GOT3 (cell line): Measurements from ENCODE around the gene AGBL4.

Source experiments
- DNase-seq: peaks from one replicate; lab custom pipeline; 2025; ENCODE audit warnings: mixed read lengths; lab: John Stamatoyannopoulos, UW

The AGBL4 gene

DNA sequence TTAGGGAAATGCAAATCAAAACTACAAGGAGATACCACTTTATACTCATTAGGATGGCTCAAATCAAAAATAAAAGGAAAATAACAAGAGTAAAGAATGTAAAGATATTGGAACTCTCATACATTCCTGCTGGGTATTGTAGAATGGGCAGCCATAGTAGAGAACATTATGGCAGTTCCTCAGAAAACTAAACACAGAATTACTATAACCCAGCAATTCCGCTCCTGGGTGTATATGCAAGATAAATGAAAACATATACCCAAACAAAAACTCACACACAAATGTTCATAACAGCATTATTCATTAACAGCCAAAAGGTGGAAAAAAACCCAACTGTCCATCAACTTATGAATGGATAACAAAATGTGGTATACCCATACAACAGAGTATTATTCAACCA is 1258.4 kb downstream of the AGBL4 start:
- no peak for DNase-seq

DNA sequence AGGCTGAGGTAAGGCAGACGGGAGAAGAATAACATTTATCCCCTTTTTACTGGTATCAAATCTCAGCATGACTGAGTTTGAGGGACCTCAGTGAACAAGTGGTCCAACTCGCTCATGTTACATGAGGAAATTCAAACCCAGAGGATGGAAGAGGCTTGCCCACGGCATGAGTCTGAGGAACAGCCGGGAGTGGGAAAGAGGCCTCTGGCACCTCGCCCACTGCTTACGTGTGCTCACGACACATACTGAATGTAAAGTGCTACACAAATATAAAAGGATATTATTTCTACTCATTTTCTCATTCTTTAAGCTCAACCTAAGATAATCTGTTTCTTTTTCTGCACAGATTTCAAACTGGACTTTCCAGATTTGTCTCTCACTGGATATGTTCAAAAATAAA is 1261.8 kb downstream of the AGBL4 start:
- DNase-seq = no peak

DNA sequence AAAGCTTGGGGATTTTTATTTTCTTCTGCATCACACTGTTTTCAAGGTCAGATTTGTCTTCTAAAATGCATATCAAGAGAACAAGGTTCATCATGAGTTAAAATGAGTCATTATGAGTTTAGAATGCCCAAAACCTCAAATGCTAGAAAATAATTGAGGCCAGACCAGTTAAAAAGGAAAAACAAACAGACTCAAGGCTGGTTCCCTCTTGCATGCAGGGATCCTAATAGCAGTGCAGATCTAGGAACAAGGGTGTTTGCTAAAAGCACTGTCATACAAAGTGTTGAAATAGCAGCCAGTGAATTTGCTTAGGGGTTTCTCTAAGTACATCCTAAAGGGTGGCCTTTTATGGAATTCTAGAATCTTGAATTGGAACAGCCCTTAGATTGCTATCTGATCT is 1262.3 kb downstream of the AGBL4 start:
- DNase-seq = no peak

DNA sequence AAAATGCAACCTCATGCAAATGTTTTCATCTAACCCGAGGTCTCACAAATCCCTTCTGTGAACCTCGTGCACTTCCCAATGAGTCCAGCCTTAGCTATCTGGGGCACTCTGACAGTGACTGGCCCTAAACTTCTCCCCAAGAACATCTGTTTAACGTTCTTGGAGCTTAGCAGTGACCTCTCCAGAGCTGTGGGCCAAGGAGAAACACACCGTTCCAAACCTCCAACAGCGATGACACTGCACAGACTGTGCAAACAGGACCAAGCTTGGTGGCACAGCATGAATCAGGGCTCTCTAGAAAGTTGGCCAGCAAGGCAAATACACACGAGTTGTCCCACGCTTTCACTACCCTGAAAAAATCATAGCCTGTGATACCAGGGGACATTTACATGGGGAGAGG is 1262.9 kb downstream of the AGBL4 start:
- no peak for DNase-seq

DNA sequence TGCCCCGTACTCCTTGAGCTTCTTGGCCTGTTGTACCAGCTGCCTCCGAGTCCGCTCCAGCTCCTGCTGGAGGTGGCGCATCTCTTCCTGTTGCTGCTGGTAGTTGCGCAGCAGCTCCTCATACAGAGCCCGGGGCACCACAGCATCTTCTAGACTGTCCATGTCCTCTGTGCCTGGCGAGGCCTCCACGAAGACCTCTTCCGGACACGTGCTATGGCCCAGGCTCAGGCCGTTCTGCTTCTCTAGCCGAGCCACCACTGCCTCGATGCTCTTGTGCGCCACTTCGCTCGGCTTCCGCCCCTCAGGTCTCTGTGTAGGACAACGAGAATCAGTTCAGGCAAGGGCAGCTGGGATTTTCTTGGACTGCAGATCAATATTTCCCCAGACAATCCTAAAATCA is 1264.8 kb downstream of the AGBL4 start:
- no peak for DNase-seq

DNA sequence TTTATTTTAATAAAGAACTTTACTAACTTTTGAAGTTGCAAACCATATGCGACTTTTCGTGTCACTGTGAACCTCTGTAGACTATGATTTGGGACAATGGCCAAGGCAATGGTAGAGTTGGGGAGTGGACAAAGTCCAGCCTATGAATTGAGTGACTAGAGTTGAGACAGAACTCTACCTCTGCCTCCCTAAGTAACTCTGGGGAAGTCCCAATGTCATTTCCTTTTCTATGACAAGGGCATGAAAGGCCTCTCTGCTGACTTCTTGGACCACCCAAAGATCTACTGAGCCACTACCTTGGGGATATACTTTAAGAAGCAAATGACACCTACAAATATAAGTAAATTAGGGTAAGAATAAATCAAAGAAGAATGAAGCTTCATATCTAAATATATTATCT is 1266.4 kb downstream of the AGBL4 start:
- no peak for DNase-seq

DNA sequence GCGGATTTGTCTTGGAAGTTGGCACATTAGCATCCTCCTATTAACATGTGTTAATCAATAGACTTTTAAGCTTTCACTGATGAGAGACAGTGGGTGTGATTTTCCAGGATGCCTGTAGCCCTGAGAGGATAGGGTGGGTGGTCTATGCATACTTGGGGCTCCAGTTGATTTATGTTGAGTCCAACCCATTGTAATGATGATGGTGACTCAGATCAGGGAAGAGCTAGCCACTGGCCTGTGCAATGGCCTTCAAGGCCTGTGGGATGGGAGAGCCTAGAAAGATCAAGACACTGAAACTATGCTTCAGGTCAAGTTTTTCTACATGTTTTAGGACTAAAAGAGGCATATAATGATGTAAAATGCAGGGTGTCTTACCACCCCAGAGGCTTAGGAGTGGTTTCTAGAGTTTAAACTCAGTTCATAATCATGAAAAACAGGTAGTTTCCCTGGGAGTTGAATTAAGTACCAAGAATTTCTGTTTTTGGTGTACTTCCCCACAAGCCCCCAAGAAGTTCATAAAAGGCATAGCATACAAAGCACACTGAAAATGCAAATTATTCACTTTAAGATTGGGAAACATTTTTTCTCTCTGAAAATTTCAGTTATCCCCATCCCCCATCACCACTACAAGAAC is 1267.0 kb downstream of the AGBL4 start:
- no peak for DNase-seq

DNA sequence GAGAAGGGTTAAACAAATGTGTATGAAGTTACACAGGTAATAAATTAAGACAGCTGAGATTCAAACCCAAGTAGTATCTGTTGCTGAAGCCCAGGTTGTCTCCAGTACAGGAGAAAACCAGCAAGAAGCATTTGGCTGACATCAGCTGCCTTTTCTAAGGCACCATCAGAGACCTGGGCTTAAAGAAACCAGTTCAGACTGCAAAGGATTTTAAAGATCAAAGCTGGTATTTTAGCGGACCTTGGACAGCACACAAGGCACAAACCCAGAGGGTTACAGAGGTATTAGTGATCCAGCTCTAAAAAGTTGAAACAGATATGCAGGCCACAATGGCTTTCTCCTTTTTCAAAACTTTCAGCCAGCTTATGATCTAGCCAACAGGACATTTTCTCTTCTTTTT is 1270.5 kb downstream of the AGBL4 start:
- DNase-seq = no peak

DNA sequence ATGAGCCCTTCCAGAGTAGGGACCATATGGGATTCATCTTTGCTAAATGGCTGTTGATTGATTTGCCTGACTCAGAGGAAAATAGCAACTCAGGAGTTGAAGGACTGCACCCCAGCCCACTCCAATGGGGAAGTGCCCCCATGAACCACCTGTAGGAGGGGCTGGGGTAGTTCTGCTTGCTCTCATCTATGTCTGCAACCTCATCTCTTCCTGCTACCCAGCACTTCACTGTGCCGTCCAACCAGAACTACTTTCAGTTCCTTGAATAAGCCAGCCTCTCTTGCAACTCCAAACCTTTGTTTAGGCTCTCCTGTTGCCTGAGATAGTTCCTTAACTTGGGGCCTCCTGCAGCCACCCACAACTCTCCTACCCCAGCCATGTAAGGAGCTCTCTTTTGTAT is 1273.6 kb downstream of the AGBL4 start:
- DNase-seq = no peak

DNA sequence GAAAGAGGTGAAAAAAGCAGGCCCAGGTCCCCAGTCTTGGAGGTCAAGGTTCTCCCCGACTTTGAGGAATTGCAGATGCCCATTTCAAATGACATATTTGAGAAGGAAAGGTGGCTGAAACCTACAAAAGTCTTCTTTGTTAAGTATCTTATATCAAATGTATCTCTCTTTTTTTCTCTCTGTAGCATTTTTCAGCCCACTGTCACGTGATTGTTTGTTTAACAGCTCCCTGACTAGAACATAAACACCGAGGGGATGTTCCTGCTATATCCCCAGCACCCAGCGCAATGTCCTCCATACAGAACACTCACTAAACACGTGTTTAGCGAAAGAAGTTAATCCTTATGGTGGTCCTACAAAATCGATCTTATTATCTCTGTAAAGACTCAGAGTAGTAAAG is 1274.7 kb downstream of the AGBL4 start:
- no peak for DNase-seq

DNA sequence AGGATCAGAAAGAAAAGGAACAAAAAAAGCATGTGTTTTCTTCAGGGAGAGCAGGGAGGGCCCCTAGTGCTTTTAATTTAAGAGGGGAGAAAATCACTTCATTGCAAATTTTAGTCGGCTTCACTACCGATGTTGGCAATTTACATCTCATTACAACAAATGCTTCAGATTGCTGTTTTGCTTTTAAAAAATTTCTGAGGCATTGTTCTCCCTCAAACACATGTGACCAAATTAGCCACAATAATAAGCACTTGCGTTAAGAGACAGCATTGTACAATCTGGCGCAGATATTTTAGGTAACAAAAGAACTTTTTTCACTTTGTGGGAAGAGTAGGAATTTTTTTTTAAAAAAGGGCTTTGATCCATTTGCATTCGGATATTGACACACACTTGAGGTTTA is 1276.8 kb downstream of the AGBL4 start:
- no peak for DNase-seq

DNA sequence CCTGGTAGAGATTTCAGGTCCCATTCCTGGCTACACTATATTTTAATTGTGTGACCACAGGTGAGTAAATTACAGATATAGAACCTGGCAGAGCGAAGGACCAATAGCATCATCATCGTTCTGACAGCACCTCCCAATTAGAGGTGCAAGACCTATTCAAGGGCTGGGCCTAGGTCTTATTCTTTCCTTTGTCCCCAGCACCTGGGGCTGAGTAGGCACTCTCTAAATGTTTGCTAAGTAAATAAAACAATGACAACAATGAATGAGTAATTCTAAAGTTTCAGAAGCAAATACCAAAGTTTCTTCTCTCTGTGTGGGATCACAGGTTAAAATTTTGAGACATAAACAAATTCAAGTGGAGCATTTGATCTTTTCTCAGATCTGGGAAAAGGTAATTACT is 1279.7 kb downstream of the AGBL4 start:
- no peak for DNase-seq

DNA sequence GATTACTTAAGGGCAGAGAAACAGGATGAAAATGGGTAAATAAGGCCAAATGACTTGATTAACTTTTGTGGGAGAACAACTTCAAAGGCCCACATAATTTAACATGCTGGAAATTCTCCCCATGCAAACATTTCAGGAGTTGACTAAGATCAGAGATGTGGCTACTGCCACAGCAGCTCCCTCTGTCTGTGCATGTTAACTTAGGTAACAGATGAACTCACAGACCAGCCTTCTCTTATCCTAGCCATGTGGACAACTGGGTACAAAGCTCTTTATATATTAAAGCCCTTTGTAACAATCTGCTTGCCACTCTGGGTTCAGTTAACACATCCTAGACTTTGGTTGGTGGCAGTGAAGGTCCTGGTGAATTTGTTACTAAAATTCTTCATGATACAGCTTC is 1280.3 kb downstream of the AGBL4 start:
- DNase-seq = no peak

DNA sequence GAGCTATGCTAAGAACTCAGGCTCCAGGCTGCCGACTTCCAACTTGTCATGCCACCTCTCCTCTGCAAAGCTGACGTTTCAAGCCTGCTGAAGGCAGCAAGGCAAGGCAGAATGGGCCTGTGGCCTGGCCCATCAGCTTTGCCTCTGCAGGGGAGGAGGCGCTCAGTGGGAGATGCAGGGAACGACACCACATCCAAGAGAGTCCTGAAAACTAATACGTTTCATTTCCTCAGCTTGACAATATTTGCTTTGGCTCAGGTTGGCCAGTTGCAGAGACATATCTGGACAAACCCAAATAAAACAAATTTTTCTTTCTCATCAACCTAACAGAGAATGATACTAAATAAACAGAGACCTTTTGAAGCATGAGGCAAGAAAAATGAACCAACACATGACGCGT is 1282.4 kb downstream of the AGBL4 start:
- DNase-seq = no peak

DNA sequence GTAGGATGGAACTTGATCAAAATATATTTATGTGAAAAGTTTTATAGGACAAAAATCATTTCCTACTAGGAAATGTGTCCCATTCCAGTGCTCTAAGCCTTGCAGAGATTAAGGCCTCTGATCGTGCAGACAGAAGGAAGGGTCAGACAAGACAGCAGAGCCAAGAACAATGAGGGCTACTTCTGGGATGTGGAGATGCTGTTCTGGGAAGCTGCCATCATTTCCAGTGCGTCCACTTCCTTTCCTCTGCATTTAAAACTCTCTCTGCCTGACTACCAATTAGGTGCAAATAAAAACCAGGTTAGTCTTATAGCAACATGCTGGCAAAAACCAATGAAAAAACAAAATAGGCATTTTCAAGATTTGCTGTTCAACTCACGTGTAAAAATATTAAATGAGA is 1283.1 kb downstream of the AGBL4 start:
- no peak for DNase-seq

DNA sequence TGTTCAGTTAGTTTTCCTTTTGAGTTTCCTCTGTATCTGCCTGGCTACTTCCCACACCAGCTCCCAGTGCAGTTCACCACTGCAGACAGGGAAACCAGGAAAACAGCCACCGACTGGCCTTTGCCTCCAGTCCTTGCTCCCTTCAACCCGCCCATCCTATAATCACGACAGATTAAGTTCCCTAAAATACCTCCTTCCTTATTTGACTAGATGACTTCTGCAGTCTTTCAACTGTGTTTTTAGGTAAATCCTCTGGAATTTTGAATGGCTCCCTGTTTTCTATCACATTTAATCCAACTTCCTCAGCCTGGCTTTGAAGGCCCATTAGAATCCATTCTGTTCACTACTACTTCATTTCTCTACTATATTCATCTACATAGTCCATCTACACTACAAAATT is 1284.7 kb downstream of the AGBL4 start:
- DNase-seq = no peak

DNA sequence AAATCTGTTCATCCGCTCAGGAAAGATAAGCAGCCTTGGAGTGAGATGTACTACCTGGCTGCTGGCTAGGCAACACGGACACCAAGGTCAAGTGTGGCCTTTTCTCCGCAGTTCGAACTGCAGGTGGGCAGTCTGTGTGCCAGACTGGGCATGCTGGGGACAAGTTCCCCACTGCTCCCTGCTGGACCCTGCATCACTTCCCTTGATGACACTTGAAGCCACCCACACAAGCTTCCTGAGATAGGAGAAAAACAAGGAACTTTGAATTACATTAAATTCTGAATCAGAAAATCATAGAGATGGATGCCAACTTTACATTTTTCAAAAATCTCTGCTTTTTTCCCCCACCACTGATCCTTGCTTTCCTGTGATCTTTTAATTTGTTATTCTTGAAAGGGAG is 1285.4 kb downstream of the AGBL4 start:
- no peak for DNase-seq

DNA sequence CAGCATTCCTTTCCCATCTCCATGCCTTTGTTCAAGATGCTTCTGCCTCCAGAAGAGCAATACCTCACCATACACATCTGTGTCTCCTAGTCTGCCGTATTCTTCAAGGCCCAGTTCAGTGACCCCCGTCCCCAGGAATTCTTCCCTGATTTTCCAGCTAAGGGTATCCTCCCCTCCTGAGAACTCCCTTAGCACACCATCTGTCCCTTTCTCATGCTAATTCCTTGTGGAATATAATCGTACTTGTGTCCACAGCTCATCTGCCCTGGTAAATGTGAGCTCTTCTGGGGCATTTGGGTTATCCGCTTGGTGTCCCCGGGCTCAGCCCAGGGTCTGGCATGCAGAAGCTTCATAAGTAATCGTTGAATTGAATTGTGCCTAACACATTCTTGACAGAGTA is 1288.0 kb downstream of the AGBL4 start:
- DNase-seq = no peak

DNA sequence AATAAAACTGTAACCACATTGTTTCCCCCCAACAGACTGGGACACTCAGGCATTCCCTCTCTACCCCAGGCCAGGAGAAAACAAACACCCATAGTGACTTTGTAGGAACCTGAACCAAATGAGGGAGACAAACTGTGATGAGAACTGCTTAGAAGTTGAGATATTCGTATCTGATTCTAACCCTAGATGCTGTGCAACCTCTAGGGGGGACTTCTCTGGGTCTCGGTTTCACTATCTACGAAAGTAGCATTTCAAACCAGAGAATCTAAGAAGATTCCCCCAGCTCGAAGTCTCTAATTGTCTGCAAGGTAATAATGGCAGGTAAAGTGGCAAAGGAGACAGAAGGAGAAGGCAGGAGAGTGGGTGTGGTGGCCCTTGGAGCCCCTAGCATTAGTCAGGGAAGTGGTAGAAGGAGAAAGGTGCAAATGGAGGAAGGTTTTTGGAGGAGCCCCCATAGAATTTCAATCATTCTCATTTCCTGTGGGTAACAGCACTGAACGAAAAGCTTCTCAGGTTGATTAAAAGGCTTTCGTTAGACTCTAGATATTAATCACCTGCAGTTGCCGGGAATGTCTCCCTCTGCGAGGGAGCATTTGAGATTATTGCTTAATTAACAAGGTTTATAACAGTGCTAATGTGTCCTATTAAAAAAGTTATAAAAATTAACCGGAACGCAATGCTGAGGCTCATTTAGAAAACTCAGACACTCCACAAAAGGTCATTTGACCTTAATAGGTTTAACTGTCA is 1293.4 kb downstream of the AGBL4 start:
- no peak for DNase-seq

DNA sequence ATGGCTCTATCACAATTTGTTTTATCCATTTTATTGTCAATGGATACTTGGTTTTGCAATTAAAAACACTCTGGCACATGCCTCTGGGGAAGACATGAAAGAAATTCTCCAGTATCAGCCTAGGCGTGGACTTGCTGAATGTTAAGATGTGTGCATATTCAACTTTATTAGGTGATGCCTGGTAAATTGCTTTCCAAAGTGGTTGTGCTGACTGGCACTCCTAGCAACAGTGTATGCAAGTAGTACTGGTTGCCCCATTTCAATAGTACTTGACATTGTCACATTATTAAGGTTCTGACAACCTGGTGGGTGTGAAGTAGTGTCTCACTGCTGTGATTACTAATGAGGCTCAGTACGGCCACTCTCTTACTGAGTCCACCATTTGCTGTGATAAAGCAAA is 1295.2 kb downstream of the AGBL4 start:
- DNase-seq = no peak

DNA sequence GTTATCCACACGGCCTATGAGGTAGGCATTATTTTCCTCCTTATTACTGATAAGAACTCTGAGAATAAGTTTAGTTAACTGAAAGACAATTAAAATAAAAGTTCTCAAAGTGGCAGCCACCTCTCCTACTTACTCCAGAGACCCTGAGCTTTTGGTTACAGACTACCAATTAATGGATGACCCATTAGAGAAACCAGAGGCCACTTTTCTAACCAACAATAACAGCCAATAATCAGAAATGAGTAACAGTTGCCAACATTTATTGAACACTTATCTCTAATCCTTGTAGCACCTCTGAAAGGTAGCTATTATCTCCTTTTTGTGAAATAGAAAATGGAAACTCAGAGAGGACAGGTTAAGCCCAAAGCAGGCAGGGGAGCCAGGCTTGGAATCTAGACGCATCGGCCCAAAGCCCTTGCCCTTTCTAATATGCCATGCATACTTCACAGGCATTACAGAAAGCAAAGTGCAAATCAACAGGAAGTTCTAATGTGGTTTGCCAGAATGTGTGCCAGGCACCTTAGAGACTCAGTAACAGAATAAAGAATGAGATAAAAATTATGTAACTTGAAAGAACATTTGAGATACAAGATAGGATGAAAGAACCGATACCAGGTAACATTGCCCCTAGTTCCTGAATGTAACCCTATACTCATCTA is 1297.1 kb downstream of the AGBL4 start:
- DNase-seq = no peak

DNA sequence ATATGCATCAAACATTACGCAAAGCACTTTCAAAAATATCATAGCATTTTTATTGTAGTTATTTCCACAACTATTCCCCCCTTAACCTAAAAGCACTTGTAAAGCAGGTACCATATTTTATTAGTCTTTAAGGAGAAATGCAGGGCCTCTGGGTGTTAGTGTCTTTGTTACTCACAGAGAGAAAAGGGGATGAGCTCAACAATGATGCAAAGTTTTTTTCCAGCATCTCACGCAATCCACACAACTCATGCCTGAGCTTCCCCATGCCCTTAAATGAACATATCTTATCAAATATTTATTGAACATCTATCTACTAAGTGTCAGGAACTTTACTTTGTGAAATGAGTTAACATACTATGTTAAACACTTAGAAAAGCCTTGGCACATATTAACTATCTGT is 1297.6 kb downstream of the AGBL4 start:
- DNase-seq = no peak

DNA sequence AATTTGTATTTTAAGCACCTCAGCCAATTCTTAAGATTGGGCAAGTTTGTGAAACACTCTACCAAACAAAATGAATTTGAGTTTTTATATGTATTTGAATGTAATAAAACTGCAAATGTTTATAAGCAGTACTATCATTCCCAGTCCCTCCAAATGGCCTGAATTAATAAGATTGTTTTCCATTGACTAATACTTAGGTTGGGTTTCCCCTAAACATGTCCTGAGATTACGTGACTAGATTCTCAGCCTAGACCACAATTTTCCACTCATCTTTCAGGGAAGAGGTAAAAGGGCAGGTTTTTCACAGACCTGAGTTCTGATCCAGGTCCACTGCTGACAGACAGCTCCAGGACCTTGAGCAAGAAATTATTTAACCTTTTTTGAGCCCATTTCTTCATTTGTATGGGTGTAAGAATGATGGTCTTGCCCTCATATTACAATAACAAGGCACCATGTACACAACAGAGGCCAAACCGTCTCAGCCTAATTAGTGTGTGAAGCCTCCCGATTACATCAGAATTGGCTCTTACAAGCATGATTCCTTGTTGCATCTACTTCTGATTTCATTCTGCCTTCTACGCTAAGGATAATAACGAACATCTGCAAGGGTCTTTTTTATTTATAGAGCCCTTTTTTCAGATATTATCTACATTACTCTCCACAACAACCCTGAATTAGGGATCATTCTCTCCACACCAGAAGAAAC is 1298.3 kb downstream of the AGBL4 start:
- no peak for DNase-seq
